Right lobe of liver (tissue), 6 donors: Measurements from ENCODE around the gene PRKCD. TPM values are rescaled to one million over a fixed set of nuclear protein-coding genes. Genes with fewer than 3 reads are reported as not detected.

Experiments
- ATAC-seq, 4 donors: fragments of 200-7000 bp; cut with Tn5 transposase; one replicate each; pipeline ENCODE4 v1.9.1; 2020; ENCODE audit warnings: mild to moderate bottlenecking in 4 of 4, moderate library complexity in 4 of 4
- DNase-seq, 3 donors: peaks; one replicate each; pipeline ENCODE4 v3.0.0-alpha.2; 2020
- H3K27ac ChIP-seq, 3 donors: fragments of 200-600 bp; one replicate each; pipeline ENCODE4 v1.8.0; 2022
- H3K27me3 ChIP-seq, 2 donors: fragments of 200-600 bp; one replicate each; pipeline ENCODE4 v1.8.0; 2022
- H3K36me3 ChIP-seq, 4 donors: fragments of 200-600 bp; sonication (generic) in 1 of 4; one replicate each; pipeline versions ENCODE4 v1.5.1 to v1.8.0; 2017 to 2022; ENCODE audit warnings: control low read depth in 1 of 4
- H3K4me1 ChIP-seq, 4 donors: fragments of 200-600 bp; sonication (generic) in 1 of 4; one replicate each; pipeline versions ENCODE4 v1.5.1 to v1.8.0; 2017 to 2022; ENCODE audit warnings: control low read depth in 1 of 4
- H3K4me3 ChIP-seq, 3 donors: fragments of 200-600 bp; one replicate each; pipeline ENCODE4 v1.8.0; 2022
- H3K9me3 ChIP-seq, 4 donors: fragments of 200-600 bp; sonication (generic) in 1 of 4; one replicate each; pipeline versions ENCODE4 v1.5.1 to v1.8.0; 2017 to 2022; ENCODE audit warnings: control low read depth in 1 of 4
- CTCF ChIP-seq, 4 donors: fragments of 200-600 bp in 3 of 4; fragments of 450-650 bp in 1 of 4; IDR thresholded peaks; one replicate each; pipeline versions ENCODE4 v1.5.1 to v1.8.0; 2016 to 2022; ENCODE audit warnings: antibody characterized with exemption in 4 of 4, mild to moderate bottlenecking in 2 of 4
- POLR2A ChIP-seq: fragments of 450-650 bp; IDR thresholded peaks from one replicate; pipeline ENCODE4 v1.6.1; 2017; ENCODE audit warnings: antibody characterized with exemption, mild to moderate bottlenecking
- WGBS: methylation state at CpG from one replicate; pipeline ENCODE4 v1.1.6; 2018; ENCODE audit warnings: low coverage, low lambda C conversion rate; ENCODE audit not compliant: insufficient coverage; ENCODE audit errors: missing lambda C conversion rate; 5-methylcytosine and 5-hydroxymethylcytosine counted together
- intact Hi-C, 2 donors: fragments of 100-400 bp; cut with DNase I; formaldehyde crosslinking; loops; one replicate each; pipeline versions ENCODE4 v1.11.2 to v1.14.1; 2022
- total RNA-seq, 6 experiments: library from RNA; depleted of rRNA in 2 of 6; stranded (reverse); fragments of >200 nt in 2 of 6; fragmentation: NEBNext Ultra II Directional in 3 of 6; extraction: Animal tissue kit (Norgen Biotek cat#: 25700) in 3 of 6; gene quantifications; one replicate each; pipeline versions ENCODE4 v1.1.0 to v1.2.4, GENCODE V29; 2016 to 2023
- donor health status: DM: no; HTN: yes; CAD: no.
- donor health status: DM: no; HTN: no; CAD: no.
- donor health status: DM: no; HTN: no; CAD: no.
- donor health status: DM: no; HTN: yes; CAD: no.
- donor health status: DM: no; HTN: yes; CAD: no.

PRKCD gene
- total RNA-seq, 6 experiments from 2014 or later = 3.5 to 8.3 (median 5.1) TPM

- intact Hi-C loops = no loop called here
- Histone ChIP-seq H3K4me1 (no peaks in the 10 kb centered on the region), H3K27ac (no peak overlapping the region), H3K36me3 (peaks cover 0 to 19% (median 6%) of the 10 kb centered on the region in 4 donors), H3K27me3 (no peaks in the 10 kb centered on the region), H3K9me3 (no peaks in the 10 kb centered on the region), H3K4me3 (no peak overlapping the region)
- TF ChIP-seq POLR2A (no peak), CTCF (IDR thresholded peaks at IDR 0.05) (peak; percentile 86 to 97 (median 96))
- DNase-seq = peak; percentile 86 to 89 (median 87)
- 34% methylated on average over 9 of the region's 10 CpGs for WGBS
- ATAC-seq = peak; percentile 96 to 97 (median 97)
Observed at GRCh38 chr3:53219895-53220483, 59.0 kb downstream of the PRKCD start.

GRCh38 chr3:53221345-53221744 lies 60.3 kb downstream of the PRKCD start:
- DNase-seq = no peak
- intact Hi-C loops = no loop called here
- Histone ChIP-seq H3K27ac (no peak overlapping the region), H3K9me3 (no peaks in the 10 kb centered on the region), H3K36me3 (peaks cover 0 to 33% (median 15%) of the 10 kb centered on the region in 4 donors), H3K27me3 (no peaks in the 10 kb centered on the region), H3K4me1 (no peaks in the 10 kb centered on the region), H3K4me3 (no peak overlapping the region)
- no peak for TF ChIP-seq POLR2A
- TF ChIP-seq CTCF (IDR thresholded peaks at IDR 0.05) = no peak
- no peak for ATAC-seq
- WGBS = 94% methylated on average over 3 of the region's 4 CpGs

GRCh38 chr3:53221827-53222182 lies 60.8 kb downstream of the PRKCD start:
- WGBS = 57% methylated on average over 1 of the region's 3 CpGs
- no peak overlapping the region for H3K27ac ChIP-seq
- no peaks in the 10 kb centered on the region for H3K9me3 ChIP-seq
- no peaks in the 10 kb centered on the region for H3K4me1 ChIP-seq
- TF ChIP-seq POLR2A = no peak
- TF ChIP-seq CTCF (IDR thresholded peaks at IDR 0.05) = no peak
- H3K36me3 ChIP-seq = peaks cover 0 to 37% (median 17%) of the 10 kb centered on the region in 4 donors
- H3K4me3 ChIP-seq = no peak overlapping the region
- H3K27me3 ChIP-seq = no peaks in the 10 kb centered on the region
- intact Hi-C loops = no loop called here
- no peak for ATAC-seq
- DNase-seq = no peak

- H3K9me3 ChIP-seq = no peaks in the 10 kb centered on the region
- no peak overlapping the region for H3K4me3 ChIP-seq
- peaks cover 0 to 43% (median 19%) of the 10 kb centered on the region in 4 donors for H3K36me3 ChIP-seq
- ATAC-seq (no peak), DNase-seq (no peak)
- no peak overlapping the region for H3K27ac ChIP-seq
- no peaks in the 10 kb centered on the region for H3K27me3 ChIP-seq
- intact Hi-C loops = no loop called here
- H3K4me1 ChIP-seq = no peaks in the 10 kb centered on the region
- 85% methylated on average over 5 of the region's 12 CpGs for WGBS
- TF ChIP-seq CTCF (IDR thresholded peaks at IDR 0.05) (no peak), POLR2A (no peak)
Observed at GRCh38 chr3:53222183-53222901, 61.3 kb downstream of the PRKCD start.
